GM21825 (cell line): Measurements from ENCODE around the gene PATE2.

Experiments
- ATAC-seq: cut with Tn5 transposase; IDR thresholded peaks from one replicate; pipeline ENCODE4 v1.9.1; 2021; ENCODE audit warnings: mild to moderate bottlenecking, moderate library complexity; ENCODE audit not compliant: unreplicated experiment

PATE2 gene

DNA sequence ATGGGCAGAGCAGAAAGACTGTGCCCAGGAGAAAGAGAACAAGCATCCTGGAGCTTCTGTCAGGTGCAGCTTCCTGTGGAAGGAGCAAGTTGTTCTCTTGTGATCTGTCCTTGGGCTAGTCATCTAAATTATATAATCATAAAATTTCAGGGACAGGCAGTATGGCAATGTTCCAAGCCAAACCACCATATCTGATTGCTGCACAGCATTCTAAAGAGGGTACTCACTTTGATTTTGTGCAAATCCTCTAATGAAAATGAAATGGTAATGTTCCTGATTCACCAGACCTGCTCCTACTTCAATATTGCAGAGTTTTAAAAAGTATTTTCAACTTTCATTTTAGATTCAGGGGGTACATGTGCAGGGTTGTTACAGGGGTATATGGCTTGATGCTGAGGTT lies at the start of gene PATE2:
Gene PATE2 (minus strand): TSS at position 101 of the 400 bp plus-strand sequence. CDS start 55 bp downstream, at position 46.
- ATAC-seq: no peak

GRCh38 chr11:125807909-125808308 lies 29.3 kb upstream of the PATE2 start:
- ATAC-seq: no peak

- no peak for ATAC-seq
Observed at GRCh38 chr11:125802387-125802786, 23.8 kb upstream of the PATE2 start.

DNA sequence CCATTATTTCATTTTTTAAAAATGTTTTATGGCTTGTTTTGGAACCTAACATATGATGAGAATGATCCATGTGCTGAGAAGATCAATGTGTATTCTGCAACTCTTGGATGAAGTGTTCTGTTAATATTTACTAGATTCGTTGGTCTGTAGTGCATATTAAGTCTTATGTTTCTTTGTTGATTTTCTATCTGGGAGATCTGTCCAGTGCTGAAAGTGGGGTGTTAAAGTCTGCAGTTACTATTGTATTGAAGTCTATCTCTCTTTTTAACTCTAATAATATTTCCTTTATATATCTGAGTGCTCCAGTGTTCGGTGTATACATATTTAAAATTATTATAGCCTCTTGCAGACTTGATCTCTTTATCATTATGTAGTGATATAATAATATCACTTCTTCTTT lies 21.2 kb upstream of the PATE2 start:
- ATAC-seq: no peak

DNA sequence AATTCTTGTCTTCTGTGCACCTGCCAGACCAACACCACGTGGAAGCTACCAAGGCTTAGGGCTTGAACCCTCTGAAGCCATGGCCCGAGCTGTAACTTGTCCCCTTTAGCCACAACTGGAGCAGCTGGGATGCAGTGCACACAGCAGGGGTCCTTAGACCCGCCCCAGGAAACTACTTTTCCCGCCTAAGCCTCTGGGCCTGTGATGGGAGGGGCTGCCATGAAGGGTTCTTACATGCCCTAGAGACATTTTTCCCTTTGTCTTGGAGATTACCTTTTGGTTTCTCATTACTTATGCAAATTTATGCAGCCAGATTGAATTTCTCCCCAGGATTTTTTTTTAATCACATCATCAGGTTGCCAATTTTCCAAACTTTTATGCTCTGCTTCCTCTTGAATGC lies 19.0 kb upstream of the PATE2 start:
- no peak for ATAC-seq

DNA sequence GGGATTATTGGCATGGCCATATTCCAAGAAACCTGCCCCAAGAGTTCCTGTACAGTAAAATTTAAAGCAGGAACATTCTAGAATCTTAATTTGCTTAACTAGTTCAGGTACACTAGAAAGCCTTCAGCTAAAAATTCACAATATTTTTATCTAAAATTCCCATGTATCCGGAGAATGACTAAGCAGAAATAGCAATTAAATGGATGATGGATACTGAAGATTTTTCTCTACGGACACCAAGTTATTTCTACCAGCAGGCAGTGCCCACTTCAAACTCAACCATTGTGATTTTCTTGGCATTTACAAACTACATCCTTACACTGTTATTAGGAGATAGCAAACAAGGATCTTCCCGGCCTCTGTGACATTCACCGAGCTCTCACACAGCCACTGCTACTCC lies 12.2 kb upstream of the PATE2 start:
- ATAC-seq: no peak

DNA sequence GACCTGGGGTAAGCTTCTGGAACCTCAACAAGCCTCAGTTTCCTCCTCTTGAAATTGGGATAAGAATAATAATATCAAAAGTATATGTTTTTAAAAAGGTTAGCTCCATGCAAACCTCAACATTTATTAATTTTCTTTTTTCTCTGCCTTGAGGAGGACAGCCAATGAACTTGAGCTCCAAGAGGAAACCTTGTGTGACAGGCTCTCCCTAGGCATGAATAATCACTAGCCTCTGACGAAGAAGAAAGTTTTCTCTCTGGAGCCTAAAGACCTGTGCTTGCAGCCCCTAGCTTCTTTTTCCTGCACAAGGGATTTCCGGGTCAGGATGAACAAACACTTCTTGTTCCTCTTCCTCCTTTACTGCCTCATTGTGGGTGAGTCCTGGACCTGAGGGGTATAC lies 9.2 kb upstream of the PATE2 start, which contains the start of gene PATE3:
Gene PATE3 (plus strand): TSS at position 301 of the 400 bp plus-strand sequence. CDS start 25 bp downstream, at position 326.
- no peak for ATAC-seq

DNA sequence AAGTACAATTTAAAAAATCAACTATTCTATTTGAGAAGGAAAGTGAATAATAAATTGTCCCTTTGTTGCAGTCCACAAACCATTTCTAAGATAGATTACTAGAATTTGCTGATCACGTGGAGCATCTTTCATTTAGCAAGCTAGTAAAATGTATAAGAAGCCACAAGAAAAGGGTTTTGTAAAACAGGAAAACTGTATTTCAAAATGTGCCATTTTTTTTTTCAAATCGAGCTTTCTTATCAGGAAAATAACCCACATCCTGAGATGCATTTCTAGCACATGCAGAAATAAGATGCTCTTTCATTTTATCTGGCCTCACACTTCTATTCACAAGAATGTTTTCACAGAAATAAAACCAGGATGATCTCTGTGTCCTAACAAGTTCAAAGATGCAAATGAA lies 6.0 kb upstream of the PATE2 start:
- no peak for ATAC-seq

DNA sequence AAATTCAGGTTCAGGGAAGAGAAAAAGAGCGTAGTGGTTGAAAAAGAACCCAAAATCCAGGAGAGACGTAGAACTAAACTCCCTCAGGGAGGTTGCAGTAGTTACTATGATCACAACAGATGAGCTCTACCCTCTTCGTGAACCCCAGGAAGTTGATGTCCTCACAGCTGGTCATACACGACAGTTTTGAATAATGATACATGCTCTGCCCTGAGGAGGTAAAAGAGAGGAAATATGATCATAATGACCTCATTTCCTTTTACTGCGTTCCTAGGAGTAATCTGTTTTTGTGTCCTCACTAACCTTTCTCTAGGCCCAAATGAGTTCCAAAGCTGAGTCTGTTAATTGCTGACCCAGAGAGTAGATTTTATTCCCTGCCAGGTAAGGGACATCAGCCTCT lies 1.3 kb downstream of the PATE2 start:
- ATAC-seq: no peak

GRCh38 chr11:125773516-125773915 lies 5.1 kb downstream of the PATE2 start:
- ATAC-seq: no peak

DNA sequence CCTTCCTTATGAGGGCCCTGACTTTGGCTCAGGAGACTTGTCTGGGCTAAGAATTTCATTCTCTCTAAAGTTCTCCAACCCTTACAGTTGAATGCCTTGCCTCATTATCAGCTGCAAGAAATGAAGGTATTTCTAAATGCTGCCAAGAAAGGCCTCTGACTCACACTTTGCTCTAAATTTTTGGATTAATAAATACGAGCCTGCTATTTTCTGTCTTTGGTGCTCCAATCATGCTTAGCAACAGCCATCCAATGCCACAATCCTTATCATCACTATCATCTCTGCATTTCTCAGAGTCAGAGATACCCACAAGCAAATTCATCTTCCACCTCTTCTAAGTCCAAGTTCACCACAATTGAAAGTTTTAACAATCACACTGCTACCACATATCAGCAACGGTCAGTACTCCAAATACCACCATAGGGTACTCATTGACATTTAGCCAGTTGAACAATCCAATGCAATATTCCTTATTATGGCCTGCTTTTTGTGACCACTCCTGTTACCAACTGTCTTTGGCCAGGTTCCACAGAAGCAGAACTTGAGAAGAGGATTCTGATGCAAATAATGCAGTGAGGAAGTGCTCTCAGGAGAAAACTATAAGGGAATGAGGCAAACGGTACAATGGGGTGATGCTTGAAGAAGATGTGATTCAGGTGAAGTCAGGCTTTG lies 5.7 kb downstream of the PATE2 start:
- no peak for ATAC-seq

GRCh38 chr11:125770583-125770982 lies 8.0 kb downstream of the PATE2 start:
- ATAC-seq: no peak

DNA sequence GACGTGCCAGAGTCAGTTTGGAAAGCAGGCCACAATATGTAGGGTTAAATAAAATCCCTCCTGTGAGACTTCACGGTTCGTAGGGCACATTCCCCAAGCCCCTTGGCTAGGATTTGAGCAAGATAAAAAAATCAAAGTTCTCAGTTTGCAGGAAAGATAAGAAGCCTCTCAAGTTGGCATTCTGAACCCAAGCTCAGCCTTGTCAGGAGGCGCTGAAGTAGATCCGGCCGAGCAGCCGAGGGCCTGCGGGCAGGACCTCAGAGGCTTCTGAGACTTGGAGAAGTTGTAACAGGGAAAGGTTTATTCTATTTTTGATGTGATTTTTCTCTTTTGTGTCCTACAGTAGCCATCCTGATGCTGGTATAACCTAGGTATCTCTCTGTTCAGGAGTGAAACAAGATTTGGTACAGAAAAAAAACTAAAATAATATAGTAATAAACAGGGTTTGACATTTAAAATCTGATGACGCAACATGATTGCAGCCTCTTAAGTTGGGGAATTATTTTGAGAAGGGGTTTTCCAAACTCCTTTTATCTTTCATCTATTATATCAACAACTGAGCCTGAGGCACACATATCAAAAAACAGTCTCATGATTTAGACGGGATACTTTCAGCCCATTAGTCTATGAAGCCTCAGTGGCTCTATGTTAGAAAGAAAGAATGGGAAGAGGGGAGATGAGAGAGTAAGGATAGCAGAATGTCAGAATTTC lies 10.1 kb downstream of the PATE2 start:
- ATAC-seq: no peak

GRCh38 chr11:125766251-125766650 lies 12.4 kb downstream of the PATE2 start:
- ATAC-seq: no peak

DNA sequence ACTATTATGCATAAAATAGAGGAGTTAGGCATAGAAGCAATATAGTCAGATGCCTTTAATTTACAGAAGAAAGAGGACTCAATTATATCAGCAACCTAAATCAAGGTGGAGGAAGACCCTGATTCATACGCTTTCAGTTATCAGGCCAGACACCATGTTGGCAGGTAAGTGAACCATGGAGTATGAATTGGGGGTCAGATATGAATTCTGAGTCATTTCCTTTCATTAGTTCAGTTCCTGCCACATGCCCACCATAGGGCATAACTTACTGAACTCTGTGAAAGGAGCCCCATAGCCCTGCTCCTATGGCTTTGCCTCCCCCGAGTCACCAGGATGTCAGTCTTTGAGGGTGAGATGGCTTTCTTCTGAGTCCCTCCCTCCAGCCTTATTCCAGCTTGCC lies 15.1 kb downstream of the PATE2 start:
- ATAC-seq: no peak

GRCh38 chr11:125762445-125762844 lies 16.2 kb downstream of the PATE2 start:
- ATAC-seq: no peak

DNA sequence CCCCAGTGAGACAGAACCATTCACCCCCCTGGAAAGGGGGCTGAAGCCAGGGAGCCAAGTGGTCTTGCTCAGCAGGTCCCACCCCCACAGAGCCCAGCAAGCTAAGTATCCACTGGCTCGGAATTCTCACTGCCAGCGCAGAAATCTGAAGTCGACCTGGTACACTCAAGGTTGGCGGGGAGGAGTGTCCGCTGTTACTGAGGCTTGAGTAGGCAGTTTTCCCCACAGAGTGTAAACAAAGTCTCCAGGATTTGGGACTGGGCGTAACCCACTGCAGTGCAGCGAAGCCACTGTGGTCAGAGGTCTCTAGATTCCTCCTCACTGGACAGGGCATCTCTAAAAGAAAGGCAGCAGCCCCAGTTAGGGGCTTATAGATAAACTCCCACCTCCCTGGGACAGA lies 22.6 kb downstream of the PATE2 start:
- ATAC-seq: no peak

DNA sequence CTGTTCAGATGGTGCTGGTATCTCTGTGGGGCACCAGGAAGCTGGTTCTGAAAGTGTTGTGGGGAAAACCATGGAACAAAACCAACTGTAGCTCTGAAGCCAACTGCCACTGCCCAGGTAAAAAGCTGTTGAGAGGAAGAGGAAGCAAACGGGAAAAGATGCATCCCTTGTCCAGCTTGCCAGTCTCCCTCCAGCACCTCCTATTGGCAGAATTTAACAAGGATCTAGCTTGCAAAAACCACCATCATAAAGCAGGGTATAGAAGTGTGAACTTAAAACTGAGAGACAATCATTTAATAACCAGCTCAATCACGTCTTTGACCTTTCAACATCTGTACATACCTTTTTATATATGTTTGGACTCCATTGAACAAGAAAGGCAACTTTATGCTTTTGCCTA lies 28.0 kb downstream of the PATE2 start:
- no peak for ATAC-seq

DNA sequence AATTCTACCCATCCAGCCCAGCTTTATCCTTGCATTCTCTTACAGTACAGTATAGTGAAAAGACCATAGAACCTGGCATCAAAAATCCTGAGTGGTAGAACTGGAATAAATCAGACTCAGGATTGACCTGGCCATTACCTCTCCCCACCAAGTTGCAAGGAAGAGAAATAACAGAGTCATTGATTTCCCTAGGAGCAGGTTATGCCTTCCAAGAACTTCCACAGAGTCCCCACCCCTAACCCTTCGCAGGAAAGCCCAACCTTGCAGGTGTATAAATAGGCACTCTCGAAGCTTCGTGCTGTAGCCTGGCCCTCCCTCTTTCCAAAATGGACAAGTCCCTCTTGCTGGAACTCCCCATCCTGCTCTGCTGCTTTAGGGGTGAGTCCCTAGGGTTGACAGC lies 32.6 kb downstream of the PATE2 start, which contains the start of gene PATE1:
Gene PATE1 (plus strand): TSS at position 301 of the 400 bp plus-strand sequence. CDS start 26 bp downstream, at position 327.
- ATAC-seq: no peak

DNA sequence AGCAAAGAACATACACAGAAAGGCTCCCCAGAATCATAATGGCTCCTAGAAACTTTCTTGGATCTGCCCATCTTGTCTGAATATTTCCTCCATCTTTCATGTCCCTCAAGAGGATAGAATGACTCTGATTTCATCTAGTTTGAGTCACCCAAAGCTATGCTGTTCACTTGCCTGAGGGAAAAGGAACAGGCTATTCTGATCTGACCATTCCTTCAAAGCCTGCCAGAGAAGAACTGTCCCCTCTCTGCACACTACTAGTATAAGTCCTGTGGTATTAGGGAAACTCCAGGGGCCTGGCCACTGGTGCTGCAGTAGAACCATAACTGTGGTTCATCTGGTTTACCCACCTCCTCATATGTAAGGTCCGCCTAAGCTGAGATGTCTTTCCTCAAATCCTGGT lies 34.9 kb downstream of the PATE2 start:
- no peak for ATAC-seq

- ATAC-seq: no peak
Observed at GRCh38 chr11:125740617-125741016, 38.0 kb downstream of the PATE2 start.

GRCh38 chr11:125728969-125729368 lies 49.7 kb downstream of the PATE2 start:
- ATAC-seq: no peak
